ENCODE results near the gene CENPX.

Gene CENPX

GRCh38 chr17:82058855-82059249 lies 36.2 kb upstream of the CENPX start:
- TF ChIP-seq, protein P1, sequence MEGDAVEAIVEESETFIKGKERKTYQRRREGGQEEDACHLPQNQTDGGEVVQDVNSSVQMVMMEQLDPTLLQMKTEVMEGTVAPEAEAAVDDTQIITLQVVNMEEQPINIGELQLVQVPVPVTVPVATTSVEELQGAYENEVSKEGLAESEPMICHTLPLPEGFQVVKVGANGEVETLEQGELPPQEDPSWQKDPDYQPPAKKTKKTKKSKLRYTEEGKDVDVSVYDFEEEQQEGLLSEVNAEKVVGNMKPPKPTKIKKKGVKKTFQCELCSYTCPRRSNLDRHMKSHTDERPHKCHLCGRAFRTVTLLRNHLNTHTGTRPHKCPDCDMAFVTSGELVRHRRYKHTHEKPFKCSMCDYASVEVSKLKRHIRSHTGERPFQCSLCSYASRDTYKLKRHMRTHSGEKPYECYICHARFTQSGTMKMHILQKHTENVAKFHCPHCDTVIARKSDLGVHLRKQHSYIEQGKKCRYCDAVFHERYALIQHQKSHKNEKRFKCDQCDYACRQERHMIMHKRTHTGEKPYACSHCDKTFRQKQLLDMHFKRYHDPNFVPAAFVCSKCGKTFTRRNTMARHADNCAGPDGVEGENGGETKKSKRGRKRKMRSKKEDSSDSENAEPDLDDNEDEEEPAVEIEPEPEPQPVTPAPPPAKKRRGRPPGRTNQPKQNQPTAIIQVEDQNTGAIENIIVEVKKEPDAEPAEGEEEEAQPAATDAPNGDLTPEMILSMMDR (IDR thresholded peaks at IDR 0.05; ENCODE audit: extremely low read depth, missing control alignments): no peak
- DNase-seq (ENCODE audit: low spot score): no peak

DNA sequence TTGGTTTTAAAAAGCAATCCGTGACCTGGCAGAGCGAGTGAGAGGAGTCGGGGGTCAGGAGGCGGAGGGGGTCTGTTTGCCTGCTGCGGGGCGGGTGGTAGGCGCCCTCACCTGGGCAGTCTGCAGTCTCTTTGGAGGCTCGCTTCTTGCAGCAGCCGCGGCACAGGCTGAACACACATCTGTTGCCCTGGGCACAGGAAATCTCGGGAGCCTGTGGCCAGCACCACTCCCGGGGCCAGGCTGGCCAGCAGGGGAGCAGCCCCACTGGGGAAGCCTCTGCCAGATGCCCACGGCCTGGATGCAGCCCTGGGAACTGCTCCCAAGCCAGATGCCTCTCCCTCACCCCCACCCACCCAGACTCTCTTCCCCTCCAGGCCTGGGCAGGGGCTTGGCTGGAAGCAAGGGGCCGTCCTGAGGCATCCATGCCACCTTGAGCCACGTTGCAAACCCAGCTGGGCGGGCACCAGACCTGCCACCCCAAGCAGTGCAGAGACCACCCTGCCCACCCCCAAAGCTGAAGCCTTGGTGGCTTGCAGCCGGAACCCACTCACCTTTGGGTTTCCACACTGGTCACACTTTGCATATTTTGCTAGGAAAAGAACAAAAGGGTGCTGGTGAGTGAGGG lies 35.7 kb upstream of the CENPX start:
- DNase-seq (ENCODE audit: low spot score): no peak
- TF ChIP-seq, protein P1 (IDR thresholded peaks at IDR 0.05; ENCODE audit: extremely low read depth, missing control alignments): no peak

DNA sequence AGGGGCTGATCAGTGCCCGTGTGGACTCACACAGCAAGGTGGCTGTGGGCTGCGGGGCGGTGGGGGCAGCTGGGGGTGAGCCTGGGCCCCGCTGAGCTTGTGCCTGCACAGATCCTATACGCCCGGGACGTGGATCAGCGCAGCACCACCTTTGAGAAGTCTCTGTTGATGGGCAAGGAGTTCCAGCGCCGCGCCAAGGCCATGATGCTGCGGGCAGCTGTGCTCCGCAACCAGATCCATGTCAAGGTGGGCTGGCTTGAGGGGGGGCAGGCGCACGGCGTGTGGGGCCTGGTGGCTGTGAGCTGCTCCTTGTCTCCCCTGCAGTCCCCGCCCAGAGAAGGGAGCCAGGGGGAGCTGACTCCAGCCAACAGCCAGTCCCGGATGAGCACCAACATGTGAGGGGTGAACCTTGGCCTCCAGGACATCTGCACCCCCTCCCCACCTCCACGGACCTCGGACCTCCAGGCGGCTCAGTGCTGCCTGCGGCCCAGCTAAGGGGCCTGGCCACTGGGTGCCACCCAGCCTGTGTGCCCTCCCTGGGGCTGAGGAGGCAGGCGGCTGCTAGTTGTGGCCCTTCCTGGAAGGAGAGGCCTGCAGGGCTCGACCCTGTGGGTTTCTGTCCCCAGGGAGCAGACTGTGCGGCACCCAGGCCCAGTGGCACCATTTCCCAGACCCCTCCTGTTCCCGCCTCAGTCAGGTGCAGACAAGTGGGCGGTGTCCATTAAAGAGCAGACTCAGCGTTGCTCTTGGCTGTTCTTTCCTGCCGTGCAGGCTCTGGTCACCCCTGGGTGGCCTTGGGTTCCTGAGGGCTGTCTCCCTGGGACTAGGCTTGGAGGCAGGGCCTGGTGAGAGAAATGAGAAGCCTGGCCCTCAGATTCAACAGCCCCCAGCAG lies 34.3 kb upstream of the CENPX start:
- no peak for DNase-seq (ENCODE audit: low spot score)
- TF ChIP-seq, protein P1 (IDR thresholded peaks at IDR 0.05; ENCODE audit: extremely low read depth, missing control alignments): no peak

DNA sequence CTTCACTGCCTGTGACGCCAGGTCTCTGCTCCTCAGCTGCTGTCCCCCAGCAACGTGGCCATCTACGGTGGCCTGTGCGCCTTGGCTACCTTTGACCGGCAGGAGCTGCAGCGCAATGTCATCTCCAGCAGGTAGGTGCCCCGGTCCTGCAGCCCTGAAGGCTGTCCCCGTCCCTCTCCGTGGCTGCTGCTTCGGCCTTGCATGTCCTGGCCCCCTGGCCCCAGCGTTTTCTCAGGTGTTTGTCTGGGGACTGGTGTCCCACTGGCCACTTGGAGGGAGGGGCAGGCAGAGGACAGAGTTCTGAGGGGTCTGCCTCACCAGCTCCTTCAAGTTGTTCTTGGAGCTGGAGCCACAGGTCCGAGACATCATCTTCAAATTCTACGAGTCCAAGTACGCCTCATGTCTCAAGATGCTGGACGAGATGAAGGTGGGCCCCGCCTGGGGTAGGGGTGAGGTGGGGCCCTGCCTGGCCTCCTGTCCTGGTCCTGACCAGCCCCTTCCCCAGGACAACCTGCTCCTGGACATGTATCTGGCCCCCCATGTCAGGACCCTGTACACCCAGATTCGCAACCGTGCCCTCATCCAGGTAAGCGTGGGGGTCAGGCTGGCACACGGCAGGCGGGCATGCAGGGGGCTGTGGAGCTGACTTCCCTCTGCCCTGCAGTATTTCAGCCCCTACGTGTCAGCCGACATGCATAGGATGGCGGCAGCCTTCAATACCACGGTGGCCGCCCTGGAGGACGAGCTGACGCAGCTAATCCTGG lies 33.5 kb upstream of the CENPX start:
- no peak for DNase-seq (ENCODE audit: low spot score)
- TF ChIP-seq, protein P1 (IDR thresholded peaks at IDR 0.05; ENCODE audit: extremely low read depth, missing control alignments): no peak

- no peak for DNase-seq (ENCODE audit: low spot score)
- TF ChIP-seq, protein P1 (IDR thresholded peaks at IDR 0.05; ENCODE audit: extremely low read depth, missing control alignments): no peak
These were observed 32.6 kb upstream of the CENPX start for GRCh38 chr17:82055023-82055964.

GRCh38 chr17:82054351-82055022 lies 31.8 kb upstream of the CENPX start:
- TF ChIP-seq, protein P1 (IDR thresholded peaks at IDR 0.05; ENCODE audit: extremely low read depth, missing control alignments): no peak

More at GRCh38 chr17:82054351-82055022, 31.8 kb upstream of the CENPX start:
- DNase-seq (ENCODE audit: low spot score): no peak
